ENCODE data around the gene NOP9.
"Not testable (repeated sequence)": the region's sequence is repeated elsewhere in the genome, so short reads cannot be mapped to it uniquely, and the experiment has no call there.

NOP9 gene

DNA sequence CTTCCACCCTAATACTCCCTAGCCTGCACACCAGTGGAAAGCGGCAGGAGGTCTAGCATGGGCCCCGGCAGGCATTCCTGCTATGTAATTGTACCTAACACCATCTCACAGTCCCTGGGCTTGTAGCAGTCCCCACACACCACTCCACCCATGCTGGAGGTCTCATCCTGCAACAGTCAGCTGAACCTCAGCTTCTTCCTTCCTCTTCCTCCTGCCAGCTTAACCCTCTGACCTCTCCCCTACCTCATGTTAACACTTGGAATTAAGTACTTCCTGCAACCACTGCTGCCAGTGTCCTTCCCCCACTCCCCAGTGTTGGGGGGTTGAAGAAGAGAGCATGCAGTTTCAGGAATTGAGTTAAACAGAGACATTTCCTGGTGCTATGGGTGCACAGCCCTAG is 27.7 kb downstream of the NOP9 start:
- TF ChIP-seq, protein P1, sequence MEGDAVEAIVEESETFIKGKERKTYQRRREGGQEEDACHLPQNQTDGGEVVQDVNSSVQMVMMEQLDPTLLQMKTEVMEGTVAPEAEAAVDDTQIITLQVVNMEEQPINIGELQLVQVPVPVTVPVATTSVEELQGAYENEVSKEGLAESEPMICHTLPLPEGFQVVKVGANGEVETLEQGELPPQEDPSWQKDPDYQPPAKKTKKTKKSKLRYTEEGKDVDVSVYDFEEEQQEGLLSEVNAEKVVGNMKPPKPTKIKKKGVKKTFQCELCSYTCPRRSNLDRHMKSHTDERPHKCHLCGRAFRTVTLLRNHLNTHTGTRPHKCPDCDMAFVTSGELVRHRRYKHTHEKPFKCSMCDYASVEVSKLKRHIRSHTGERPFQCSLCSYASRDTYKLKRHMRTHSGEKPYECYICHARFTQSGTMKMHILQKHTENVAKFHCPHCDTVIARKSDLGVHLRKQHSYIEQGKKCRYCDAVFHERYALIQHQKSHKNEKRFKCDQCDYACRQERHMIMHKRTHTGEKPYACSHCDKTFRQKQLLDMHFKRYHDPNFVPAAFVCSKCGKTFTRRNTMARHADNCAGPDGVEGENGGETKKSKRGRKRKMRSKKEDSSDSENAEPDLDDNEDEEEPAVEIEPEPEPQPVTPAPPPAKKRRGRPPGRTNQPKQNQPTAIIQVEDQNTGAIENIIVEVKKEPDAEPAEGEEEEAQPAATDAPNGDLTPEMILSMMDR (IDR thresholded peaks at IDR 0.05; ENCODE audit: extremely low read depth, missing control alignments) = no peak

DNA sequence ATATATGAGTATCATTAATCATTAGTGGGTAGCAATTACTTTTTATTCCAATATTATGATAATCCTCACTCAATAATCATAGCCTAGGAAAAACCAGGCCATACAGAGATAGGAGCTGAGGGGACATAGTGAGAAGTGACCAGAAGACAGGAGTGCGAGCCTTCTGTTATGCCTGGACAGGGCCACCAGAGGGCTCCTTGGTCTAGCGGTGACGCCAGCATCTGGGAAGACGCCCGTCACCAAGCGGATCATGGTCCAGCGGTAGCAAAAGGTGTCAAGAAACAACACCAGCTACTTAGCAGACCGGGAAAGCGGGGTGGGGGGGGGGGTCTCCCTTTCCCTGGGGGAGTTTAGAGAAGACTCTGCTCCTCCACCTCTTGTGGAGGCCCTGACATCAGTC is 28.3 kb downstream of the NOP9 start:
- TF ChIP-seq, protein P1 (IDR thresholded peaks at IDR 0.05; ENCODE audit: extremely low read depth, missing control alignments) = peak; percentile 40
- not testable (repeated sequence) for DNase-seq (ENCODE audit: low spot score)

More for the DNA sequence above, 27.7 kb downstream of the NOP9 start:
- no peak for DNase-seq (ENCODE audit: low spot score)

DNA sequence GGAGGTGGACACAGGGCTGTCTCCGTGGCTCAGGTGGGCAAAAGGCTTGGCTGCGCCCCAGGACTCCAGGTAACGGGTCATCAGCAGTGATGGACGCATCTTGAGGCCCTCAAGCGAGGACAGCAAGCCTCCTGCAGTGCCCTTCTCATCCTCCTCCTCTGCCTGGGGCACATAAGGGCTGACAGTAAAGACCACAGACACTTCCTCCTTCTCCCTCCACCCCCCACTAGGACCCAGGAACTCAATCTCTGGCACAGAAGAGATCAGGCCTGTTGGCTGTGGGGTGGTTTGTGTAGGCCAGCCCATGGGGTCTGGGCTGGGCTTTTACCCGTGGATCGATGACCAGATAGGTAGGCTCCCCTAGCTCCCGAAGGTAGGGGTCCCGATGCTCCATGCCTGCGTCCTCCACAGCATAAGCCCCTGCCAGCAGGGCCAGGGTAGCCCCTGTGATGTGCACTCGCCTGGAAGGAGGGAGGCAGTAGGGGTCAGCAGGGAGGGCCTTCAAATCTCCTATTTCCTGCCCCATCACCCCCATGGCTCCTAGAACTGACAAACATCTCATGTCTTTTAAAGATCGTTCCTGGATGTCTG is 29.5 kb downstream of the NOP9 start:
- TF ChIP-seq, protein P1 (IDR thresholded peaks at IDR 0.05; ENCODE audit: extremely low read depth, missing control alignments) = no peak
- no peak for DNase-seq (ENCODE audit: low spot score)

DNA sequence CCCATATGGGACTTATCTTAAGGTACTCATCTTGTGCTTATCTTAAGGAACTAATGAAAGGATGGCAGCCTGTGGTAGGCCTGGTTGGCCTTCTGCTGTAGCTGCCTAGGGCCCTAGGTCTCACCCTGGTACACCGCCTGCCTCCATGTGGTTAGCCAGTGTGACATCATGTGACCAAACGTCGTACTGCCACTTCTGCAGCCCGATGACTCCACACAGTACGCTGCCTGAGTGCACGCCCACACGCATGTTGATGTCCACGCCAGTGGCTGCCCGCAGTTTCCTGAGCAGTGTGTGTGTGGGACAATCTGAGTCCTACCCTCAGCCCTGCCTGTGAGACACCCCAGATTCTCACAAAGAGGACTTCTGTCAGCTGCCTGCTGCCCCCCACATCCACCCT is 30.1 kb downstream of the NOP9 start:
- DNase-seq (ENCODE audit: low spot score) = no peak
- TF ChIP-seq, protein P1 (IDR thresholded peaks at IDR 0.05; ENCODE audit: extremely low read depth, missing control alignments) = no peak

DNA sequence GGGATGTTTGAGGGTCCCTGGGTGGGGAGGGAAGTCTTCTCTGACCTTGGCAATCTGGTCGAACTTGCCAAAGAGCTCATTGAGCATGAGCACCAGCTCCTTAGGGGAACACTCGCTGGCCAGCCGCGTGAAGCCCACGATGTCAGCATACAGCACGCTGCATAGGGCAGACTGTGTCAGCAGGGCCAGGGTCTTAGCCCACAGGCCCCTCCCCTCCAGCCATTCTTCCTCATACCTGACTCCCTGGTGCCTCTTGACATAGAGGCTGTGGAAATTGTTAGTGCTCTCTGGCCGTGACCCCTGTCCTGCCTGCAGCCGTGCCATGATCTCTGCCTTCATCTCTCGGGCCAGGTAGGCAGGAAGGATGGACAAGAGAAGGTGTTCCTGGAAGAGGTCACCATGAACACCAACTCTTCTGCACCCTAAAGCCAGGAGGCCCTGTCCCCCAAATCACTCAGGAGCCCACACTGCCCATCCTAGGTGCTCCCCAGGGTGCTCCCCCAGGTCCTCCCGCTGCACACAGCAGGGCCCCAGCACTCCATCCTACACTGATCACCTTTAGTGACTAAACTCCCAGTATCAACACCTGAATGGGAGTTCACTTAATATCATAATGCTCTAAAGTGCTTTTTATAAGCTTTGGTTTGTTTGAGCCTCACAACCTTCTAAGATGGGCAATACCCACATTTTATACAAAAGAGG is 31.5 kb downstream of the NOP9 start:
- TF ChIP-seq, protein P1 (IDR thresholded peaks at IDR 0.05; ENCODE audit: extremely low read depth, missing control alignments) = no peak
- DNase-seq (ENCODE audit: low spot score) = no peak

DNA sequence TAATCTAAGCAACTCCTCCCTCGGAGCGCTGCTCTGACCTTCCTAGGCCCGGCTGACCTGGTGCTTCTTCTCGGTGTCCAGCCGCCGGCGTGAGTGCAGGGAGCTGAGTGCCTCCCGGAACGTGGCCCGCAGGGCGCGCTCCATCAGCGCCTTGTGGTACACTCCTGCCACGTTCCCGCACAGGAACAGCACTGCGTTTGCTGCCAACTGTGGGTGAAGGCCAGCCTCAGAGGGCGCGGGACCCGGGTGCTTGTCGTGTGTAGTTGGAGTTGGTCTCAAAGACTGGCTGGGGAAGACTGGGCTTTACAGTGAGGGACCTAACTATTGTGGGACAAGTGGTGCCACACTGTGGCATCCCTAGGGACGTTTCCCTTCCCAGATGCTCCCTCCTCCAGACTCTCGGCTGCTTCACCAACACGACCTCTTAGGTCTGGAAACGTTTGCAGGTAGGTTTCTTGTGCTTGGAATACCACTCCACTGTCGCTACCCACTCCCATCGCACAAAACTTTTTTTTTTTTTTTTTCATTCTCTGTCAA is 32.1 kb downstream of the NOP9 start:
- TF ChIP-seq, protein P1 (IDR thresholded peaks at IDR 0.05; ENCODE audit: extremely low read depth, missing control alignments) = no peak
- no peak for DNase-seq (ENCODE audit: low spot score)

DNA sequence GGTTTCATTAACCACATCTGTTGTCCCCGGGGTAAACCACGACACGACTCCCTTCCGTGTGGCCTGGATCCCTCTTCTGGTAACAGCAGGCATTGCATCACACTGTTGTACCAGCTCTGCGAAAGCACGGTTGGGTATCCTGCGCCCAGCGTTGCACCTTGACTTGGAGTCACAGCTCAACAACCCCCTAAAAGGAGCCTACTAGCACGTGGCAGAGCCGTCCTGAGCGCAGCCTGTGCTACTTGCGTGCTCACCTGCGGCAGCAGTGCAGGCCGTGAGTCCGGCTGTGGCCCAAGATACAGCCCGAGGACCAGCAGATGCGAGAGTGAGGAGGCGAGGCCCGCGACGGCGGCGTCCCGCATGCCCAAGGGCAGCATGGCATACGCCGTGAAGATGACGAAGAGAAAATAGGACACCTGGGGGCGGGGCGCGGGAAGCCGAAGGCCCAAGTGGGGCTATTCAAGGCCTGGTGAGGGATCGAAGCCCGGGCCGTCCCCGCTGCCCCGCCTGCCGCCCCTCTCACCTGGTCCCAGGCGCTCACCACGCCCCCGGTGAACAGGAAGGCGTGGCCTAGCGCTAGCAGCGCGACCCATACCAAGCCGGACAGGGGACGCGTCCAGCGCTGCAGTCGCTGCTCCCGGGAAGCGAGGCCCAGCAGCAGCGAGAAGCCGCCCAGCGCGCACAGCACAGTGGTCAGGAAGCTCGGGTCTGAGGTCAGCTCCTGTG is 32.8 kb downstream of the NOP9 start:
- TF ChIP-seq, protein P1 (IDR thresholded peaks at IDR 0.05; ENCODE audit: extremely low read depth, missing control alignments) = peak; percentile 52
- DNase-seq (ENCODE audit: low spot score) = peak; percentile 93
